Sigmoid colon (tissue), 7 donors: ENCODE measurements around the gene ABHD15. TPM values are rescaled to one million over a fixed set of nuclear protein-coding genes. Genes with fewer than 3 reads are reported as not detected.

Source experiments
- DNase-seq: peaks from one replicate; pipeline ENCODE4 v3.0.0-alpha.2; 2019
- H3K27ac ChIP-seq, 4 donors: fragments of 200-600 bp; sonication (generic); one replicate each; pipeline ENCODE4 v1.5.1; 2016 to 2019; ENCODE audit warnings: mild to moderate bottlenecking in 1 of 4
- H3K27me3 ChIP-seq, 3 donors: fragments of 200-600 bp; sonication (generic); one replicate each; pipeline ENCODE4 v1.5.1; 2019; ENCODE audit warnings: mild to moderate bottlenecking in 1 of 3
- H3K36me3 ChIP-seq, 4 donors: fragments of 200-600 bp; sonication (generic); one replicate each; pipeline ENCODE4 v1.5.1; 2016 to 2019
- H3K4me1 ChIP-seq, 4 donors: fragments of 200-600 bp; sonication (generic); one replicate each; pipeline ENCODE4 v1.5.1; 2017 to 2019
- H3K4me3 ChIP-seq, 4 donors: fragments of 200-600 bp; sonication (generic); one replicate each; pipeline ENCODE4 v1.5.1; 2017 to 2019; ENCODE audit warnings: mild to moderate bottlenecking in 2 of 4, moderate library complexity in 1 of 4
- H3K9me3 ChIP-seq, 4 donors: fragments of 200-600 bp in 3 of 4; sonication (generic) in 3 of 4; one replicate each; pipeline versions ENCODE4 v1.5.1 to v1.6.1; 2013 to 2019
- CTCF ChIP-seq, 4 experiments: fragments of 450-650 bp in 3 of 4; fragments of 200-600 bp in 1 of 4; IDR thresholded peaks; one replicate each; pipeline ENCODE4 v1.5.1; 2016 to 2019; ENCODE audit warnings: antibody characterized with exemption in 4 of 4, mild to moderate bottlenecking in 3 of 4, moderate library complexity in 2 of 4
- EP300 ChIP-seq, 4 donors: sonication (generic); formaldehyde crosslinking; IDR thresholded peaks; one replicate each; pipeline ENCODE4 v1.6.1; 2017; ENCODE audit warnings: antibody characterized with exemption in 4 of 4
- POLR2A ChIP-seq, 2 donors: fragments of 450-650 bp; IDR thresholded peaks; one replicate each; pipeline ENCODE4 v1.6.1; 2016; ENCODE audit warnings: antibody characterized with exemption in 2 of 2, mild to moderate bottlenecking in 2 of 2, moderate library complexity in 2 of 2
- POLR2AphosphoS5 ChIP-seq, 4 donors: sonication (generic); formaldehyde crosslinking; IDR thresholded peaks; one replicate each; pipeline ENCODE4 v1.6.1; 2017; ENCODE audit warnings: antibody characterized with exemption in 4 of 4
- WGBS, 2 donors: extraction: QIAGEN DNeasy Blood & Tissue Kit; methylation state at CpG; one replicate each; pipeline ENCODE4 v1.1.7; 2013; 5-methylcytosine and 5-hydroxymethylcytosine counted together
- intact Hi-C: fragments of 100-400 bp; cut with DNase I; formaldehyde crosslinking; loops from one replicate; pipeline ENCODE4 v1.15.1; 2023
- polyA plus RNA-seq, 3 donors: library from polyadenylated mRNA; stranded (reverse); fragments of 200-250 nt; gene quantifications; one replicate each; pipeline ENCODE4 v1.2.3, GENCODE V29; 2013
- total RNA-seq, 4 donors: library from RNA; depleted of rRNA; stranded (reverse); fragments of >200 nt; gene quantifications; one replicate each; pipeline ENCODE4 v1.1.0, GENCODE V29; 2016
- donor health status: healthy with polysubstance abuse.
- donor health status: Bipolar disorder and iron deficiency.
- donor health status: healthy.

The ABHD15 gene
- total and polyA plus RNA-seq, 7 donors: 4.1 to 10.8 (median 5.4) TPM

- H3K27ac ChIP-seq: no peak overlapping the region
- TF ChIP-seq POLR2AphosphoS5 (IDR thresholded peaks at IDR 0.05): no peak
- TF ChIP-seq POLR2A (IDR thresholded peaks at IDR 0.05): no peak
- TF ChIP-seq CTCF (IDR thresholded peaks at IDR 0.05): no peak
- no peak for TF ChIP-seq EP300 (IDR thresholded peaks at IDR 0.05)
Observed at GRCh38 chr17:29549177-29549923, 17.5 kb downstream of the ABHD15 start.

GRCh38 chr17:29546830-29547229 is 20.0 kb downstream of the ABHD15 start:
- H3K9me3 ChIP-seq: no peaks in the 10 kb centered on the region
- no peaks in the 10 kb centered on the region for H3K4me1 ChIP-seq
- intact Hi-C loops: no loop called here
- H3K36me3 ChIP-seq: peaks cover 8 to 28% (median 11%) of the 10 kb centered on the region in 4 donors
- no peak overlapping the region for H3K27ac ChIP-seq
- no peak for DNase-seq
- TF ChIP-seq POLR2A (IDR thresholded peaks at IDR 0.05) (no peak), POLR2AphosphoS5 (IDR thresholded peaks at IDR 0.05) (no peak), EP300 (IDR thresholded peaks at IDR 0.05) (no peak), CTCF (IDR thresholded peaks at IDR 0.05) (no peak)
- H3K4me3 ChIP-seq: no peak overlapping the region
- WGBS, 2 donors: 90% methylated on average over 1 of the region's 1 CpG
- H3K27me3 ChIP-seq: no peaks in the 10 kb centered on the region

More at GRCh38 chr17:29549177-29549923, 17.5 kb downstream of the ABHD15 start:
- Histone ChIP-seq H3K27me3 (no peaks in the 10 kb centered on the region), H3K4me1 (no peaks in the 10 kb centered on the region), H3K9me3 (no peaks in the 10 kb centered on the region), H3K4me3 (no peak overlapping the region), H3K36me3 (peaks cover 0 to 3% (median 0%) of the 10 kb centered on the region in 4 donors)
- no peak for DNase-seq
- intact Hi-C loops: no loop called here
- WGBS, 2 donors: 55 to 60% methylated on average over 5 of the region's 5 CpGs

- Histone ChIP-seq H3K27me3 (no peaks in the 10 kb centered on the region), H3K4me3 (no peak overlapping the region), H3K36me3 (peaks cover 8 to 36% (median 11%) of the 10 kb centered on the region in 4 donors), H3K27ac (no peak overlapping the region), H3K4me1 (no peaks in the 10 kb centered on the region), H3K9me3 (no peaks in the 10 kb centered on the region)
- no peak for TF ChIP-seq CTCF (IDR thresholded peaks at IDR 0.05)
- TF ChIP-seq EP300 (IDR thresholded peaks at IDR 0.05): no peak
- TF ChIP-seq POLR2A (IDR thresholded peaks at IDR 0.05): no peak
- no peak for TF ChIP-seq POLR2AphosphoS5 (IDR thresholded peaks at IDR 0.05)
- no peak for DNase-seq
- intact Hi-C loops: no loop called here
- WGBS, 2 donors: 89 to 96% methylated on average over 1 of the region's 1 CpG
Observed at GRCh38 chr17:29546085-29546484, 20.8 kb downstream of the ABHD15 start.

DNA sequence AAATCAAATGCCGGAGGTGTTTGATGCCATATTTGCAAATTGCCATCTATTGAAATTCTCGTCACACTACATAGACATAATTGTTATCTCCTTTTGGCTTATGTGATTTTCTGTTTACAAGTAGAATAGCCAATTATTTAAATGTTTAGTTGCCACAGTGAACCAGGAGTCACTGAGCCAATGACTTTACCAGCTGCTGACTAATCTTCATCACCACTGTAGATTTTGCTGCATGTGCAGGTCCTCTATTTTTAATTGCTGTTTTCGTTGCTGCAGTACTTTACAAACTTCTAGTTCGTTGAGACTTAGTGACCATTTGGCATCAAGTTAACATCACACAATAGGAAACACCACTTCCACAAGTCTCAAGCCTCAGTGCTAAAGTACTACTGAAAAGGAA is 22.8 kb downstream of the ABHD15 start:
- 86 to 90% methylated on average over 4 of the region's 4 CpGs for WGBS, 2 donors
- Histone ChIP-seq H3K4me1 (no peaks in the 10 kb centered on the region), H3K36me3 (peaks cover 8 to 53% (median 11%) of the 10 kb centered on the region in 4 donors), H3K27ac (no peak overlapping the region), H3K9me3 (no peaks in the 10 kb centered on the region), H3K27me3 (no peaks in the 10 kb centered on the region), H3K4me3 (no peak overlapping the region)
- TF ChIP-seq POLR2A (IDR thresholded peaks at IDR 0.05): no peak
- TF ChIP-seq CTCF (IDR thresholded peaks at IDR 0.05): no peak
- TF ChIP-seq EP300 (IDR thresholded peaks at IDR 0.05): no peak
- no peak for TF ChIP-seq POLR2AphosphoS5 (IDR thresholded peaks at IDR 0.05)
- no peak for DNase-seq
- intact Hi-C loops: no loop called here
